ENCODE measurements around the gene KAT7. TPM values are rescaled to one million over a fixed set of nuclear protein-coding genes. Genes with fewer than 3 reads are reported as not detected.

KAT7 gene
- total RNA-seq, 2 experiments from 2014 or later: 178 to 187 TPM

DNA sequence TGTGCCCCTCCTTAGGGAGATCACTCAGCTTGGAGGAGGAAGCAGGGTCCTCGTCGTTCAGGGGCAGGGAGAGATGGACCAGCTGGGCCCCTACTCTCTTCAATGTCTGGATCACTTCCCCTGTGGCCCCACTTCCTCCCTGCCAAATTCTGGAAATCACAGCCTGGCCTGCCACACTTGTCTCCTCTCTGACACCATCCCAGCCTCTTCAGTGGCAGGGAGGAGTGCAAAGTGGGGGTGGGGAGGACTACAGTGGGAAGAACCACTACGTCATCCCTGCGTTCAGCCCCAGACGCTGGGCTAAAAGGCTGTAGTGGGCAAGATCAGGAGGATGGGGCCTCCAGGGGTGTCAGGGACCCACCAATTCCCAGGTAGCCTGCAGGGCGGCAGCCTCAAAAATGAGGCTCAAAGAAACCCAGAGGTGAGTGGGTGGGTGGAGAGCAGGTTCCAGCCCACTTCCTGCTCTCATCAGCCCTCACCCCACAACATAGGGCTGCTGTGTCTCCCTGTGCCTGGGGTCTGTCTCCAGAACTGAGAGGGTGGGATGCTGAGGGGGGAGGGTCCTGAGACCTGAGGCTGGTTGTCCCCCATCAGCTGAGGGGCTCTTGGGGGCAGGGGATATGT, 84.4 kb downstream of the KAT7 start:
- ATAC-seq (ENCODE audit: poor library complexity): peak; percentile 70
- Mint-ChIP-seq H3K4me3 (no peak overlapping the region), H3K36me3 (ENCODE audit: low read depth) (no peaks in the 10 kb centered on the region), H3K9me3 (no peaks in the 10 kb centered on the region), H3K4me1 (ENCODE audit: low read depth) (peaks cover 20% of the 10 kb centered on the region), H3K27me3 (peaks cover 9% of the 10 kb centered on the region), H3K27ac (no peak overlapping the region)
- Histone ChIP-seq H3K27ac (ENCODE audit: low read depth in 1 of 2, low read length in 2 of 2) (no peak overlapping the region), H3K9me3 (ENCODE audit: control insufficient read depth in 1 of 2, insufficient read depth in 1 of 2, low read length in 2 of 2) (no peaks in the 10 kb centered on the region), H3K4me1 (ENCODE audit: insufficient read depth, low read length) (peaks cover 18% of the 10 kb centered on the region), H3K36me3 (ENCODE audit: insufficient read depth, low read length) (no peaks in the 10 kb centered on the region), H3K4me3 (ENCODE audit: low read length) (no peak overlapping the region), H3K27me3 (ENCODE audit: control insufficient read depth in 1 of 2, insufficient read depth in 2 of 2, low read length in 2 of 2) (peaks cover 0 to under 1% of the 10 kb centered on the region in 2 experiments)
- peak in 1 of 14 experiments; percentile 5 for DNase-seq
- POLR2A ChIA-PET: interaction anchor here (0.5 to 1.3 kb wide), 3 partner anchors 8 to 125 kb away, joined by 3 to 4 read pairs (median 3); no protein-coding TSS in a partner anchor
- TF ChIP-seq, protein P1, sequence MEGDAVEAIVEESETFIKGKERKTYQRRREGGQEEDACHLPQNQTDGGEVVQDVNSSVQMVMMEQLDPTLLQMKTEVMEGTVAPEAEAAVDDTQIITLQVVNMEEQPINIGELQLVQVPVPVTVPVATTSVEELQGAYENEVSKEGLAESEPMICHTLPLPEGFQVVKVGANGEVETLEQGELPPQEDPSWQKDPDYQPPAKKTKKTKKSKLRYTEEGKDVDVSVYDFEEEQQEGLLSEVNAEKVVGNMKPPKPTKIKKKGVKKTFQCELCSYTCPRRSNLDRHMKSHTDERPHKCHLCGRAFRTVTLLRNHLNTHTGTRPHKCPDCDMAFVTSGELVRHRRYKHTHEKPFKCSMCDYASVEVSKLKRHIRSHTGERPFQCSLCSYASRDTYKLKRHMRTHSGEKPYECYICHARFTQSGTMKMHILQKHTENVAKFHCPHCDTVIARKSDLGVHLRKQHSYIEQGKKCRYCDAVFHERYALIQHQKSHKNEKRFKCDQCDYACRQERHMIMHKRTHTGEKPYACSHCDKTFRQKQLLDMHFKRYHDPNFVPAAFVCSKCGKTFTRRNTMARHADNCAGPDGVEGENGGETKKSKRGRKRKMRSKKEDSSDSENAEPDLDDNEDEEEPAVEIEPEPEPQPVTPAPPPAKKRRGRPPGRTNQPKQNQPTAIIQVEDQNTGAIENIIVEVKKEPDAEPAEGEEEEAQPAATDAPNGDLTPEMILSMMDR (IDR thresholded peaks at IDR 0.05): no peak
- CTCF ChIA-PET: interaction anchor here (1.4 kb wide), 1 partner anchor 125 kb away, joined by 3 read pairs; no protein-coding TSS in a partner anchor
- intact Hi-C loops (cut with DNase I, micrococcal nuclease): no loop called here

DNA sequence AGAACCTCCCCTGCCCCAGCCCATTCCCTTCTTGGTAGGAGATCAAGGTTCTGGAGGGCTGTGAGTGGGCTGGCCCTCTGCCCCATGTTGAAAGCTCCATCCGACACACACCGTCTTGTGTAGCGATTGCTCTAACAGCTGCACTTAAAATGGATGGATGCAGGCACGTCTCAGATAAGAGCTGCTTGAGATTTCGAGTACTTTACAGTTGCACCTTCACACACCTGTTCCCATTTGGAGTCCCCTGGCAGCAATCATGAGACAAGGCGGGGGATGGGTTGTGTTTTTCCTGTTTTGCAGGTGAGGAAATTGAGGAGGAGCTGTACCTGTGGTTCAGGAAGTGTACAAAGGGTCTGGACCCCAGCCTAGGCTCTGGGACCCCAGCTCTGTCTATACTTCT, 85.0 kb downstream of the KAT7 start:
- CTCF ChIA-PET: interaction anchor here (1.4 kb wide), 1 partner anchor 125 kb away, joined by 3 read pairs; no protein-coding TSS in a partner anchor
- H3K27ac Mint-ChIP-seq: no peak overlapping the region
- TF ChIP-seq, protein P1 (IDR thresholded peaks at IDR 0.05): no peak
- intact Hi-C loops (cut with DNase I, micrococcal nuclease): no loop called here
- ATAC-seq (ENCODE audit: poor library complexity) (no peak), DNase-seq (no peak)
- H3K4me3 Mint-ChIP-seq: no peak overlapping the region
- Histone ChIP-seq H3K9me3 (ENCODE audit: control insufficient read depth in 1 of 2, insufficient read depth in 1 of 2, low read length in 2 of 2) (no peaks in the 10 kb centered on the region), H3K27me3 (ENCODE audit: control insufficient read depth in 1 of 2, insufficient read depth in 2 of 2, low read length in 2 of 2) (peaks cover 0 to 4% of the 10 kb centered on the region in 2 experiments), H3K27ac (ENCODE audit: low read depth in 1 of 2, low read length in 2 of 2) (no peak overlapping the region), H3K4me3 (ENCODE audit: low read length) (no peak overlapping the region), H3K36me3 (ENCODE audit: insufficient read depth, low read length) (no peaks in the 10 kb centered on the region), H3K4me1 (ENCODE audit: insufficient read depth, low read length) (peaks cover 18% of the 10 kb centered on the region)
- H3K36me3 Mint-ChIP-seq (ENCODE audit: low read depth): no peaks in the 10 kb centered on the region
- POLR2A ChIA-PET: interaction anchor here (1.2 to 1.3 kb wide), 2 partner anchors 8 to 124 kb away, joined by 3 to 4 read pairs; no protein-coding TSS in a partner anchor
- H3K27me3 Mint-ChIP-seq: peaks cover 13% of the 10 kb centered on the region
- H3K4me1 Mint-ChIP-seq (ENCODE audit: low read depth): peaks cover 20% of the 10 kb centered on the region
- no peaks in the 10 kb centered on the region for H3K9me3 Mint-ChIP-seq

DNA sequence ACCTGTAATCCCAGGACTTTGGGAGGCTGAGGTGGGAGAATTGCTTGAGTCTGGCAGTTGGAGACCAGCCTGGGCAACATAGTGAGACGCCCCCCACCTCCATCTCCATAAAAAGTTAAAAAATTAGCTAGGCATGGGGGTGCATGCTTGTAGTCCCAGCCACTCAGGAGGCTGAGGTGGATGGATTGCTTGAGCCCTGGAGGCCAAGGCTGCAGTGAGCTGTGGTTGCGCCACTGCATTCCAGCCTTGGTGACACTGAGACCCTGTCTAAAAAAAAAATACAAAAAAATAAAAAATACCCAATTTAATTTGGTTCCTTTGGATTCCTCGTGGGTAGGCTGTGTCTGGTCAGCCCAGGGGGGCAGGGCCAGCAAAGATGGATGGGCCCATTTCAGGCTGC, 85.4 kb downstream of the KAT7 start:
- Mint-ChIP-seq H3K4me1 (ENCODE audit: low read depth) (peaks cover 20% of the 10 kb centered on the region), H3K9me3 (no peaks in the 10 kb centered on the region), H3K27me3 (peaks cover 15% of the 10 kb centered on the region), H3K27ac (no peak overlapping the region), H3K4me3 (no peak overlapping the region), H3K36me3 (ENCODE audit: low read depth) (no peaks in the 10 kb centered on the region)
- intact Hi-C loops (cut with DNase I, micrococcal nuclease): no loop called here
- no peak for ATAC-seq (ENCODE audit: poor library complexity)
- peaks cover 18% of the 10 kb centered on the region for H3K4me1 ChIP-seq (ENCODE audit: insufficient read depth, low read length)
- no peaks in the 10 kb centered on the region for H3K9me3 ChIP-seq (ENCODE audit: control insufficient read depth in 1 of 2, insufficient read depth in 1 of 2, low read length in 2 of 2)
- H3K27ac ChIP-seq (ENCODE audit: low read depth in 1 of 2, low read length in 2 of 2): no peak overlapping the region
- CTCF ChIA-PET: interaction anchor here (1.4 kb wide), 1 partner anchor 124 kb away, joined by 3 read pairs; no protein-coding TSS in a partner anchor
- POLR2A ChIA-PET: interaction anchor here (1.2 to 1.3 kb wide), 2 partner anchors 9 to 124 kb away, joined by 3 to 4 read pairs; no protein-coding TSS in a partner anchor
- no peak for DNase-seq
- no peak overlapping the region for H3K4me3 ChIP-seq (ENCODE audit: low read length)
- H3K27me3 ChIP-seq (ENCODE audit: control insufficient read depth in 1 of 2, insufficient read depth in 2 of 2, low read length in 2 of 2): peaks cover 0 to 6% of the 10 kb centered on the region in 2 experiments
- H3K36me3 ChIP-seq (ENCODE audit: insufficient read depth, low read length): no peaks in the 10 kb centered on the region
- TF ChIP-seq, protein P1 (IDR thresholded peaks at IDR 0.05): no peak

All from CD4-positive, alpha-beta T cell (primary cell).